ENCODE results near the gene CCNT2.

CCNT2 gene

GRCh38 chr2:134988994-134989605 lies 70.5 kb downstream of the CCNT2 start:
- DNase-seq (ENCODE audit: low read depth): peak; percentile 40
- TF ChIP-seq CTCF (conservative IDR thresholded peaks at IDR 0.05; ENCODE audit: low read length): peak; percentile 55

GRCh38 chr2:134999521-134999920 lies 80.9 kb downstream of the CCNT2 start:
- no peak overlapping the region for H3K4me3 ChIP-seq (ENCODE audit: low read length)
- no peak for TF ChIP-seq CTCF (conservative IDR thresholded peaks at IDR 0.05; ENCODE audit: low read length)
- DNase-seq (ENCODE audit: low read depth): no peak

More at GRCh38 chr2:134988994-134989605, 70.5 kb downstream of the CCNT2 start:
- no peak overlapping the region for H3K4me3 ChIP-seq (ENCODE audit: low read length)

GRCh38 chr2:135002836-135003235 lies 84.2 kb downstream of the CCNT2 start:
- no peak for DNase-seq (ENCODE audit: low read depth)
- TF ChIP-seq CTCF (conservative IDR thresholded peaks at IDR 0.05; ENCODE audit: low read length): no peak

GRCh38 chr2:135004005-135004746 lies 85.6 kb downstream of the CCNT2 start:
- peak; percentile 92 for TF ChIP-seq CTCF (conservative IDR thresholded peaks at IDR 0.05; ENCODE audit: low read length)

More at GRCh38 chr2:135002836-135003235, 84.2 kb downstream of the CCNT2 start:
- no peak overlapping the region for H3K4me3 ChIP-seq (ENCODE audit: low read length)

GRCh38 chr2:135005753-135006152 lies 87.1 kb downstream of the CCNT2 start:
- DNase-seq (ENCODE audit: low read depth): no peak
- no peak overlapping the region for H3K4me3 ChIP-seq (ENCODE audit: low read length)
- no peak for TF ChIP-seq CTCF (conservative IDR thresholded peaks at IDR 0.05; ENCODE audit: low read length)

More at GRCh38 chr2:135004005-135004746, 85.6 kb downstream of the CCNT2 start:
- H3K4me3 ChIP-seq (ENCODE audit: low read length): no peak overlapping the region
- peak; percentile 61 for DNase-seq (ENCODE audit: low read depth)
